Measurements from ENCODE around the gene SERGEF. TPM values are rescaled to one million over a fixed set of nuclear protein-coding genes. Genes with fewer than 3 reads are reported as not detected.
"Not testable (repeated sequence)": the region's sequence is repeated elsewhere in the genome, so short reads cannot be mapped to it uniquely, and the experiment has no call there.

Gene SERGEF
- total RNA-seq, 3 donors from 2014 or later: 17.6 to 22.5 (median 18.6) TPM

GRCh38 chr11:17922416-17922788 is 90.4 kb downstream of the SERGEF start:
- no peaks in the 10 kb centered on the region for H3K27me3 Mint-ChIP-seq (ENCODE audit: low read depth)
- H3K9me3 Mint-ChIP-seq: no peaks in the 10 kb centered on the region
- no peak for ATAC-seq
- peaks cover 57% of the 10 kb centered on the region for H3K36me3 Mint-ChIP-seq (ENCODE audit: insufficient read depth)
- DNase-seq: no peak
- H3K4me3 Mint-ChIP-seq: no peak overlapping the region
- peaks cover 2% of the 10 kb centered on the region for H3K4me1 Mint-ChIP-seq (ENCODE audit: low read depth)

- ATAC-seq (no peak), DNase-seq (no peak)
- Mint-ChIP-seq H3K36me3 (ENCODE audit: insufficient read depth) (peaks cover 58% of the 10 kb centered on the region), H3K4me3 (no peak overlapping the region), H3K9me3 (no peaks in the 10 kb centered on the region), H3K27me3 (ENCODE audit: low read depth) (no peaks in the 10 kb centered on the region), H3K4me1 (ENCODE audit: low read depth) (peaks cover 2% of the 10 kb centered on the region)
Observed at GRCh38 chr11:17921659-17922415, 91.0 kb downstream of the SERGEF start.

- Mint-ChIP-seq H3K9me3 (no peaks in the 10 kb centered on the region), H3K27me3 (ENCODE audit: low read depth) (no peaks in the 10 kb centered on the region), H3K36me3 (ENCODE audit: insufficient read depth) (peaks cover 49% of the 10 kb centered on the region), H3K4me3 (no peak overlapping the region), H3K4me1 (ENCODE audit: low read depth) (peaks cover 2% of the 10 kb centered on the region)
- no peak for ATAC-seq
- no peak for DNase-seq
Observed at GRCh38 chr11:17918049-17918605, 94.7 kb downstream of the SERGEF start.

GRCh38 chr11:17917556-17917955 is 95.3 kb downstream of the SERGEF start:
- Mint-ChIP-seq H3K4me1 (ENCODE audit: low read depth) (peaks cover 2% of the 10 kb centered on the region), H3K27me3 (ENCODE audit: low read depth) (no peaks in the 10 kb centered on the region), H3K4me3 (no peak overlapping the region), H3K36me3 (ENCODE audit: insufficient read depth) (peaks cover 45% of the 10 kb centered on the region), H3K9me3 (no peaks in the 10 kb centered on the region)
- no peak for DNase-seq
- ATAC-seq: no peak

GRCh38 chr11:17915500-17916143 is 97.2 kb downstream of the SERGEF start:
- Mint-ChIP-seq H3K9me3 (no peaks in the 10 kb centered on the region), H3K36me3 (ENCODE audit: insufficient read depth) (peaks cover 39% of the 10 kb centered on the region), H3K4me3 (no peak overlapping the region), H3K4me1 (ENCODE audit: low read depth) (no peaks in the 10 kb centered on the region), H3K27me3 (ENCODE audit: low read depth) (no peaks in the 10 kb centered on the region)
- ATAC-seq (peak in 1 of 2 donors; percentile 21), DNase-seq (no peak)

GRCh38 chr11:17914957-17915356 is 97.9 kb downstream of the SERGEF start:
- DNase-seq: no peak
- H3K9me3 Mint-ChIP-seq: no peaks in the 10 kb centered on the region
- no peak overlapping the region for H3K4me3 Mint-ChIP-seq
- H3K27me3 Mint-ChIP-seq (ENCODE audit: low read depth): no peaks in the 10 kb centered on the region
- H3K36me3 Mint-ChIP-seq (ENCODE audit: insufficient read depth): peaks cover 35% of the 10 kb centered on the region
- no peak for ATAC-seq
- no peaks in the 10 kb centered on the region for H3K4me1 Mint-ChIP-seq (ENCODE audit: low read depth)

- no peaks in the 10 kb centered on the region for H3K9me3 Mint-ChIP-seq
- ATAC-seq: no peak
- peaks cover 14% of the 10 kb centered on the region for H3K36me3 Mint-ChIP-seq (ENCODE audit: insufficient read depth)
- H3K27me3 Mint-ChIP-seq (ENCODE audit: low read depth): no peaks in the 10 kb centered on the region
- H3K4me1 Mint-ChIP-seq (ENCODE audit: low read depth): no peaks in the 10 kb centered on the region
- no peak overlapping the region for H3K4me3 Mint-ChIP-seq
- no peak for DNase-seq
Observed at GRCh38 chr11:17907046-17907445, 105.8 kb downstream of the SERGEF start.

- ATAC-seq (no peak), DNase-seq (no peak)
- no peaks in the 10 kb centered on the region for H3K27me3 Mint-ChIP-seq (ENCODE audit: low read depth)
- no peaks in the 10 kb centered on the region for H3K4me1 Mint-ChIP-seq (ENCODE audit: low read depth)
- H3K4me3 Mint-ChIP-seq: no peak overlapping the region
- H3K36me3 Mint-ChIP-seq (ENCODE audit: insufficient read depth): peaks cover 13% of the 10 kb centered on the region
- no peaks in the 10 kb centered on the region for H3K9me3 Mint-ChIP-seq
Observed at GRCh38 chr11:17906436-17906835, 106.4 kb downstream of the SERGEF start.

GRCh38 chr11:17905477-17905876 is 107.4 kb downstream of the SERGEF start:
- DNase-seq (no peak), ATAC-seq (no peak)
- Mint-ChIP-seq H3K9me3 (no peaks in the 10 kb centered on the region), H3K4me1 (ENCODE audit: low read depth) (no peaks in the 10 kb centered on the region), H3K27me3 (ENCODE audit: low read depth) (no peaks in the 10 kb centered on the region), H3K36me3 (ENCODE audit: insufficient read depth) (peaks cover 19% of the 10 kb centered on the region), H3K4me3 (no peak overlapping the region)

- Mint-ChIP-seq H3K9me3 (no peaks in the 10 kb centered on the region), H3K36me3 (ENCODE audit: insufficient read depth) (peaks cover 22% of the 10 kb centered on the region), H3K27me3 (ENCODE audit: low read depth) (no peaks in the 10 kb centered on the region), H3K4me3 (no peak overlapping the region), H3K4me1 (ENCODE audit: low read depth) (no peaks in the 10 kb centered on the region)
- no peak for DNase-seq
- ATAC-seq: no peak
Observed at GRCh38 chr11:17901481-17901880, 111.4 kb downstream of the SERGEF start.

- no peak for ATAC-seq
- no peaks in the 10 kb centered on the region for H3K27me3 Mint-ChIP-seq (ENCODE audit: low read depth)
- H3K9me3 Mint-ChIP-seq: no peaks in the 10 kb centered on the region
- H3K4me1 Mint-ChIP-seq (ENCODE audit: low read depth): no peaks in the 10 kb centered on the region
- H3K4me3 Mint-ChIP-seq: no peak overlapping the region
- no peak for DNase-seq
- H3K36me3 Mint-ChIP-seq (ENCODE audit: insufficient read depth): peaks cover 16% of the 10 kb centered on the region
Observed at GRCh38 chr11:17898782-17899181, 114.1 kb downstream of the SERGEF start.

- H3K27me3 Mint-ChIP-seq (ENCODE audit: low read depth): no peaks in the 10 kb centered on the region
- no peak for ATAC-seq
- no peaks in the 10 kb centered on the region for H3K4me1 Mint-ChIP-seq (ENCODE audit: low read depth)
- no peaks in the 10 kb centered on the region for H3K9me3 Mint-ChIP-seq
- no peak overlapping the region for H3K4me3 Mint-ChIP-seq
- peaks cover 21% of the 10 kb centered on the region for H3K36me3 Mint-ChIP-seq (ENCODE audit: insufficient read depth)
- no peak for DNase-seq
Observed at GRCh38 chr11:17898071-17898470, 114.8 kb downstream of the SERGEF start.

GRCh38 chr11:17897495-17897894 is 115.4 kb downstream of the SERGEF start:
- ATAC-seq (no peak), DNase-seq (no peak)
- Mint-ChIP-seq H3K36me3 (ENCODE audit: insufficient read depth) (peaks cover 26% of the 10 kb centered on the region), H3K9me3 (no peaks in the 10 kb centered on the region), H3K27me3 (ENCODE audit: low read depth) (no peaks in the 10 kb centered on the region), H3K4me3 (no peak overlapping the region), H3K4me1 (ENCODE audit: low read depth) (no peaks in the 10 kb centered on the region)

- H3K4me1 Mint-ChIP-seq (ENCODE audit: low read depth); H3K4me3 Mint-ChIP-seq; ATAC-seq; H3K27me3 Mint-ChIP-seq (ENCODE audit: low read depth); DNase-seq; H3K9me3 Mint-ChIP-seq: not testable (repeated sequence)
- peaks cover 25% of the 10 kb centered on the region for H3K36me3 Mint-ChIP-seq (ENCODE audit: insufficient read depth)
Observed at GRCh38 chr11:17896496-17897151, 116.2 kb downstream of the SERGEF start.

Data from activated T-cell treated with anti-CD3 and anti-CD28 coated beads, Interleukin-2, amount 50 U/mL, for 4 hours (primary cell).